AG04449 (cell line): ENCODE results near the gene MUC3A.
"Not testable (repeated sequence)": the region's sequence is repeated elsewhere in the genome, so short reads cannot be mapped to it uniquely, and the experiment has no call there.

Experiments
- CTCF ChIA-PET: fragments of 350-600 bp; formaldehyde crosslinking; extraction: SDS; loops from one replicate; lab custom pipeline; 2021; ENCODE audit warnings: antibody characterized with exemption; lab: Yijun Ruan, JAX
- POLR2A ChIA-PET: fragments of 400-600, 350-600 bp; formaldehyde crosslinking; extraction: SDS; loops from one replicate; lab custom pipeline; 2020; ENCODE audit warnings: antibody characterized with exemption, inconsistent platforms; lab: Yijun Ruan, JAX
- DNase-seq: peaks from one replicate; pipeline ENCODE4 v3.0.0-alpha.2; 2010; ENCODE audit warnings: low read depth, low spot score
- H3K4me3 ChIP-seq: 2 replicates; pipeline ENCODE4 v1.5.1; 2011; ENCODE audit warnings: low read depth, mild to moderate bottlenecking, control low read depth, low read length
- TF ChIP-seq, protein P1 (sequence below): IDR thresholded peaks from one replicate; pipeline ENCODE4 v1.5.1; 2011; ENCODE audit warnings: mild to moderate bottlenecking, moderate library complexity, low read length, control low read depth, inconsistent platforms; ENCODE audit not compliant: insufficient read depth; ENCODE audit errors: missing control alignments

MUC3A gene

DNA sequence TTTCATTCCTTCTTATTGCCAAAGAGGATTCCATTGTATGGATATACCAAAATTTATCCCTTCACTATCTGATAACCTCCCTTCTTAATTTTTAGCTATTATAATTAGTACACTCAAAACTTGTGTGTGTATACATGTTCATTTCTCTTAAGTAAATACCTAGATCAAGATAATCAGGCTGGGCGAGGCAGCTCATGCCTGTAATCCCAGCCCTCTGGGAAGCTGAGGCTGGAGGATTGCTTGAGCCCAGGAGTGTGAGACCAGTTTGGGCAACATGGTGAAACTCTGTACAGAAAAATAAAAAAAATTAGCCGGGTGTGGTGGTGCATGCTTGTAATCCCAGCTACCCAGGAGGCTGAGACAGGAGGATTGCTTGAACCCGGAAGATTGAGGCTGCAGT is 37.9 kb upstream of the MUC3A start:
- ChIA-PET CTCF (interaction anchor here (1.6 kb wide), 1 partner anchor 166 kb away, joined by 4 read pairs; no protein-coding TSS in a partner anchor), POLR2A (interaction anchor here (0.6 kb wide), 1 partner anchor 241 kb away, joined by 3 read pairs; no protein-coding TSS in a partner anchor)
- TF ChIP-seq, protein P1, sequence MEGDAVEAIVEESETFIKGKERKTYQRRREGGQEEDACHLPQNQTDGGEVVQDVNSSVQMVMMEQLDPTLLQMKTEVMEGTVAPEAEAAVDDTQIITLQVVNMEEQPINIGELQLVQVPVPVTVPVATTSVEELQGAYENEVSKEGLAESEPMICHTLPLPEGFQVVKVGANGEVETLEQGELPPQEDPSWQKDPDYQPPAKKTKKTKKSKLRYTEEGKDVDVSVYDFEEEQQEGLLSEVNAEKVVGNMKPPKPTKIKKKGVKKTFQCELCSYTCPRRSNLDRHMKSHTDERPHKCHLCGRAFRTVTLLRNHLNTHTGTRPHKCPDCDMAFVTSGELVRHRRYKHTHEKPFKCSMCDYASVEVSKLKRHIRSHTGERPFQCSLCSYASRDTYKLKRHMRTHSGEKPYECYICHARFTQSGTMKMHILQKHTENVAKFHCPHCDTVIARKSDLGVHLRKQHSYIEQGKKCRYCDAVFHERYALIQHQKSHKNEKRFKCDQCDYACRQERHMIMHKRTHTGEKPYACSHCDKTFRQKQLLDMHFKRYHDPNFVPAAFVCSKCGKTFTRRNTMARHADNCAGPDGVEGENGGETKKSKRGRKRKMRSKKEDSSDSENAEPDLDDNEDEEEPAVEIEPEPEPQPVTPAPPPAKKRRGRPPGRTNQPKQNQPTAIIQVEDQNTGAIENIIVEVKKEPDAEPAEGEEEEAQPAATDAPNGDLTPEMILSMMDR, result no peak
- no peak overlapping the region for H3K4me3 ChIP-seq
- no peak for DNase-seq

DNA sequence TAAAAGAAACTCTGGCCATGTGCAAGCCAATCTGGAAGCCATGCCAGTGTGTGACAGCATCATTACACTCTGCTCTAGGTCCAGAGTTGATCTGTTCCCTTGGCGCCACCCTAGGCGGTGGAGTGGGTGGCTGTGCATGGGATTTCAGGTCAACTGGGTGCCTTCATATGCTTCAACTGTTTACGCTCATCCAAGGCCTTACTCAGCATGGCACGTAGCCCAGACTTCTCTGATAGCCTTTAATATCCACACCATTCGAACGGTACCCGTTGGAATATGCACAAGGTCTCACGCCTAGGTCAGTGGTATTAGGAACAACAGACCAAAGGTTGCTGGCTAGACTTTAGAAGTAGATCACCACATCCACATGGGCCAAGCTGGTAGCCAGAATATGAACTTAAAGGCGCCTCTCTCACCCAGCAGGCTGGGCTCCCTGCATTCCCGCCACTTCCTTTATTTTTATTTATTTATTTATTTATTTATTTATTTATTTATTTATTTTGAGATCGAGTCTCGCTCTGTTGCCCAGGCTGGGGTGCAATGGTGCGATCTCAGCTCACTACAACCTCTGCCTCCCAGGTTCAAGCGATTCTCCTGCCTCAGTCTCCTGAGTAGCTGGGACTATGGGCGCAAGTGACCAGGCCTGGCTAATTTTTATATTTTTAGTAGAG is 35.0 kb upstream of the MUC3A start:
- no peak overlapping the region for H3K4me3 ChIP-seq
- no peak for DNase-seq
- TF ChIP-seq, protein P1, result no peak
- CTCF ChIA-PET, result no interaction called here
- POLR2A ChIA-PET, result no interaction called here

DNA sequence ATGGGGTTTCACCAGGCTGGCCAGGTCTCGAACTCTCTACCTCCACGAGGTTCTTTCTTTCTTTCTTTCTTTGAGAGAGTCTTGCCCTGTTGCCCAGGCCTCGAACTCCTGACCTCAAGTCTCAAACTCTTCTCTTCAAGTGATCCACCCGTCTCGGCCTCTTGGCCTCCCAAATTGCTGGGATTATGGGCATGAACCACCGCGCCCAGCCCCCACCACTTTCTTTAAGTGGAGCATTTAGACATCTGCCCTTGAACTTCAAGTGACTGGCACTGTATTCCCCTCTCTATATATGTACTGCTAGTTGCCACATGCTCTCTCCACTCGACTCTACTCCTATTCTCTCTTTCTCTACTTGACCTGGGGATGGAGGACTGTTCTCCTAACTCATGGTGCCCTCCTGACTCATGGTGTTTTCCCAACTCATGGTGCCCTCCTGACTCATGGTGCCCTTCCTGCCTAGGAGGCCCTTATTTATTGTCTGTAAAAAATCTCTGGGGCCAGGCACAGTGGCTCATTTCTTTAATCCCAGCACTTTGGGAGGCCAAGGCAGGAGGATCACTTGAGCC is 34.4 kb upstream of the MUC3A start:
- H3K4me3 ChIP-seq, result no peak overlapping the region
- TF ChIP-seq, protein P1, result no peak
- DNase-seq, result no peak
- ChIA-PET CTCF (no interaction called here), POLR2A (no interaction called here)

DNA sequence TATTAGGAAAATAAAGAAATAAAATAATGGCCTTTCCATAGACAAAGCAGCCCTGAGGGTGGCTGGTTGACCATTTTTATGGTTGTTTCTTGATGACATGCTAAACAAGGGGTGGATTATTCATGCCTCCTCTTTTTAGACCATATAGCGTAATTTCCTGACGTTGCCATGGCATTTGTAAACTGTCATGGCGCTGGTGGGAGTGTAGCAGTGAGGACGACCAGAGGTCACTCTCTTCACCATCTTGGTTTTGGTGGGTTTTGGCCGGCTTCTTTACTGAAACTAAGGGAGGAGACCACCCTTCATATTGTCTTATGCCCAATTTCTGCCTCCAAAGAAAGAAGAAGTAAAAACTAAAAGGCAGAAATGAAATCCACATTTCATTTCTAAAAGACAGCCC is 30.0 kb upstream of the MUC3A start:
- POLR2A ChIA-PET, DNase-seq, H3K4me3 ChIP-seq: not testable (repeated sequence)
- CTCF ChIA-PET, result interaction anchor here (0.8 to 1.2 kb wide), 2 partner anchors 139 to 158 kb away, joined by 3 to 4 read pairs; no protein-coding TSS in a partner anchor

DNA sequence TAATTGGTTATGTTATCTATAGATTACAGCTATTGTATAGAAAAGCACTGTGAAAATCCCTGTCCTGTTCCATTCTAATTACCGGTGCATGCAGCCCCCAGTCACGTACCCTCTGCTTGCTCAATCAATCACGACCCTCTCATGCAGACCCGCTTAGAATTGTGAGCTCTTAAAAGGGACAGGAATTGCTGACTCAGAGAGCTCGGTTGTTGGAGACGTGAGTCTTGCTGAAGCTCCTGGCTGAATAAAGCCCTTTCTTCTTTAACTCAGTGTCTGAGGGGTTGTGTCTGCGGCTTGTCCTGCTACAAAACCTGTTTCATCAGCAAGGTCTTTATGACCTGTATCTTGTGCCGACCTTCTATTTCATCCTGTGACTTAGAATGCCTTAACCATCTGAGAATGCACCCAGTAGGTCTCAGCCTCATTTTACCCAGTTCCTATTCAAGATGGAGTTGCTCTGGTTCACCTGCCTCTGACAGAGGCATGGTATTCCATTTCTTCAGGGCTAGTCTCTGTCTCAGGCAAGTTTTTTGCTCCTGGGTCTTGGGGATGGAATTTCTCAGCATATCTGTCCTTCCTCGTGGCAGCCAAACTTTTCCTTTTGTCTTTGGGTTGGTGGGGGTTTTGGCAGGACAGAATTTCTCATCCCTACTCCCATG is 29.4 kb upstream of the MUC3A start:
- CTCF ChIA-PET, DNase-seq, POLR2A ChIA-PET, H3K4me3 ChIP-seq: not testable (repeated sequence)

DNA sequence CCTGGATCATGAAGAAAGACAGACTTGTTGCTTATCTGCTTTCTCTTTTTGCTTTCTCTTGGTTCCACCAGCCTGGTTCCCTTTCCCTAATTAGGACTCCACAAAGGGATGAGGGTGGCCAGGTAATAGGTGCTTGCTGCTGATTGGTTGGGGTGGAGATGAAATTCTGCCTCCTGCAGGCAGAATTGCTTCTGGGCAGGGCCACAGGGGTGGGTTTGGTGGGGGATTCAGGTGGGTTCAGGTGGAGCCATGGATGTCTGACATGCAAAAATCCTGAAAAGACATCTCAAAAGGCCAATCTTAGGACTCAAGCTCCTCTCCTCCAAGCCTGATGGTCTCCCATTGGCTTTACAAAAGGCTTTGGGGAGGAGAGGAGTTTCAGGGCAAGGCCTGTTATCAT is 28.3 kb upstream of the MUC3A start:
- CTCF ChIA-PET, result no interaction called here
- no peak overlapping the region for H3K4me3 ChIP-seq
- POLR2A ChIA-PET, result no interaction called here
- no peak for DNase-seq
- TF ChIP-seq, protein P1, result no peak

DNA sequence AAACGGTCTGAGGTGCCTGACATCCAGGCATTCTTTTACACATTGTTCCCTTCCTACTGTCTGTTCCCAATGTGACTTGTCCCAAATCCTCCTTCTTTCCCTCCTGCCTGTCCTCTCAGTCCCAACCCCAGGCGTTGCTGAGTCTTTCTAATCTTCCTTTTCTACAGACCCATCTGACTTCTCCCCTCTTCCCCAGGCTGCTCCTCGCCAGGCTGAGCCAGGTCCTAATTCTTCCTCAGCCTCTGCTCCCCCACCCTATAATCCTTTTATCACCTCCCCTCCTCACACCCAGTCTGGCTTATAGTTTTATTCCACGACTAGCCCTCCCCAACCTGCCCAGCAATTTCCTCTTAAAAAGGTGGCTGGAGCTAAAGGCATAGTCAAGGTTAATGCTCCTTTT is 25.7 kb upstream of the MUC3A start:
- CTCF ChIA-PET, POLR2A ChIA-PET, DNase-seq, H3K4me3 ChIP-seq: not testable (repeated sequence)
